SH-SY5Y (cell line): ENCODE data around the gene PPL.

Experiments used
- GATA2 ChIP-seq: IDR thresholded peaks from 2 replicates; pipeline ENCODE4 v1.6.1; 2011; ENCODE audit warnings: mild to moderate bottlenecking, low read depth, low read length
- GATA3 ChIP-seq: IDR thresholded peaks from 2 replicates; pipeline ENCODE4 v1.6.1; 2011; ENCODE audit warnings: low read depth, mild to moderate bottlenecking, low read length, moderate library complexity

GRCh38 chr16:4954714-4955113, 17.8 kb upstream of the PPL start:
- TF ChIP-seq GATA3 (no peak), GATA2 (no peak)
